HG02943 (cell line): ENCODE results near the gene AKAP13.

Source experiments
- ATAC-seq: cut with Tn5 transposase; IDR thresholded peaks from one replicate; pipeline ENCODE4 v1.9.1; 2021; ENCODE audit warnings: mild to moderate bottlenecking, low read depth, moderate library complexity; ENCODE audit not compliant: unreplicated experiment

The AKAP13 gene

GRCh38 chr15:85404918-85405866 lies 24.8 kb downstream of the AKAP13 start:
- ATAC-seq: no peak

GRCh38 chr15:85406916-85407315 lies 26.5 kb downstream of the AKAP13 start:
- ATAC-seq: no peak

GRCh38 chr15:85407421-85408269 lies 27.2 kb downstream of the AKAP13 start:
- peak; percentile 47 for ATAC-seq

- ATAC-seq: peak; percentile 55
These were observed 27.9 kb downstream of the AKAP13 start for GRCh38 chr15:85408270-85408746.

- no peak for ATAC-seq
These were observed 31.7 kb downstream of the AKAP13 start for GRCh38 chr15:85412066-85412465.

GRCh38 chr15:85412956-85413854 lies 32.8 kb downstream of the AKAP13 start:
- peak; percentile 95 for ATAC-seq

- ATAC-seq: no peak
These were observed 33.6 kb downstream of the AKAP13 start for GRCh38 chr15:85414037-85414436.

GRCh38 chr15:85414495-85414894 lies 34.1 kb downstream of the AKAP13 start:
- ATAC-seq: no peak

GRCh38 chr15:85414991-85415390 lies 34.6 kb downstream of the AKAP13 start:
- ATAC-seq: no peak

- no peak for ATAC-seq
These were observed 35.4 kb downstream of the AKAP13 start for GRCh38 chr15:85415783-85416182.

- no peak for ATAC-seq
These were observed 36.9 kb downstream of the AKAP13 start for GRCh38 chr15:85417276-85417675.

- ATAC-seq: no peak
These were observed 38.8 kb downstream of the AKAP13 start for GRCh38 chr15:85419161-85419560.

- ATAC-seq: no peak
These were observed 40.9 kb downstream of the AKAP13 start for GRCh38 chr15:85421116-85421925.

- ATAC-seq: no peak
These were observed 42.2 kb downstream of the AKAP13 start for GRCh38 chr15:85422607-85423006.

- ATAC-seq: no peak
These were observed 42.9 kb downstream of the AKAP13 start for GRCh38 chr15:85423256-85423655.

- no peak for ATAC-seq
These were observed 43.8 kb downstream of the AKAP13 start for GRCh38 chr15:85424154-85424553.

- no peak for ATAC-seq
These were observed 46.1 kb downstream of the AKAP13 start for GRCh38 chr15:85426481-85426880.

GRCh38 chr15:85427286-85428028 lies 47.1 kb downstream of the AKAP13 start:
- ATAC-seq: no peak

- no peak for ATAC-seq
These were observed 49.1 kb downstream of the AKAP13 start for GRCh38 chr15:85429522-85429921.
